ENCODE results near the gene CLDN7.
A peak's percentile ranks its signal among the peaks of the same experiment; 100 is the strongest.

DNA sequence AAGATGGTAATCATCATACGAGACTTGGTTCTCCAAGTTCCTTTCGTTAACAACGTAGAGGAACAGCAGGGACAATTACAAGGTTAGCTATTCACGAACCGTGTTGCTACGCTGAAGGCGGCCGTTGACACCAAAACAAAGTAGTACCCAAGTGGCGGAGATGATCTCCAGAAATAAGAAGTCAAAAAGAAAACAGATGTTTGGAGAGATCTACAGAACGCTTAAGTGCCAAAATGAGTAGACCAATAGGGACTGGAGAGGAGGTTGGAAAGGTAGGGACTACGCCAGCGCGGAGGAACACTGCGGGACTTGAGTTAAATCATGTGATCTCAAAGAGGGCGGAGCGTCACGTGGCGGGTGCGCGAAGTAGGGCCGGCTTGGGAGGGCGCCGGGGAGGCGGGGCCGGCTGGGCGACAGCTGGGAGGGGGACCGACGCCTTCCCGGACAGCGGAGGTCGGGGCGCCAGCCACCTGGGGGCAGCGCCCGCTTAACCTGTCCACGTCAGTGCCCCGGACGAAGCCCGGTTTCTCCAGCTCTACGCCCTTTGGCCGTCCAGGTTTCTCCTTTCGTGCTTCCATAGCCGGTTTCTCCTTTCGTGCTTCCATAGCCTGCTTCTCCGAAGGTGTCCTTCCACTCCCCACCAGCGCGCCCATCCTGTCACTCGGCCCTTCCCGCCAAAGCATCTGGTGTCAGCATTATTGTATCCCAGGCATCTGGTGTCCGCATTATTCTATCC lies 19.4 kb downstream of the CLDN7 start:
- TF ChIP-seq, protein P1, sequence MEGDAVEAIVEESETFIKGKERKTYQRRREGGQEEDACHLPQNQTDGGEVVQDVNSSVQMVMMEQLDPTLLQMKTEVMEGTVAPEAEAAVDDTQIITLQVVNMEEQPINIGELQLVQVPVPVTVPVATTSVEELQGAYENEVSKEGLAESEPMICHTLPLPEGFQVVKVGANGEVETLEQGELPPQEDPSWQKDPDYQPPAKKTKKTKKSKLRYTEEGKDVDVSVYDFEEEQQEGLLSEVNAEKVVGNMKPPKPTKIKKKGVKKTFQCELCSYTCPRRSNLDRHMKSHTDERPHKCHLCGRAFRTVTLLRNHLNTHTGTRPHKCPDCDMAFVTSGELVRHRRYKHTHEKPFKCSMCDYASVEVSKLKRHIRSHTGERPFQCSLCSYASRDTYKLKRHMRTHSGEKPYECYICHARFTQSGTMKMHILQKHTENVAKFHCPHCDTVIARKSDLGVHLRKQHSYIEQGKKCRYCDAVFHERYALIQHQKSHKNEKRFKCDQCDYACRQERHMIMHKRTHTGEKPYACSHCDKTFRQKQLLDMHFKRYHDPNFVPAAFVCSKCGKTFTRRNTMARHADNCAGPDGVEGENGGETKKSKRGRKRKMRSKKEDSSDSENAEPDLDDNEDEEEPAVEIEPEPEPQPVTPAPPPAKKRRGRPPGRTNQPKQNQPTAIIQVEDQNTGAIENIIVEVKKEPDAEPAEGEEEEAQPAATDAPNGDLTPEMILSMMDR (IDR thresholded peaks at IDR 0.05; ENCODE audit: low read depth, low read length, missing input control) = no peak
- TF ChIP-seq REST (IDR thresholded peaks at IDR 0.05) (peak; percentile 57), GABPA (IDR thresholded peaks at IDR 0.05 in 1 of 2, conservative IDR thresholded peaks at IDR 0.05 in 1 of 2) (peak in 1 of 2 donors; percentile 68), JUND (IDR thresholded peaks at IDR 0.05) (no peak), YY1 (IDR thresholded peaks at IDR 0.05) (peak; percentile 80)
- TF ChIP-seq, protein P2, sequence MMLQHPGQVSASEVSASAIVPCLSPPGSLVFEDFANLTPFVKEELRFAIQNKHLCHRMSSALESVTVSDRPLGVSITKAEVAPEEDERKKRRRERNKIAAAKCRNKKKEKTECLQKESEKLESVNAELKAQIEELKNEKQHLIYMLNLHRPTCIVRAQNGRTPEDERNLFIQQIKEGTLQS (IDR thresholded peaks at IDR 0.05) = peak; percentile 38

Data from liver (tissue), 3 donors.